Mammary microvascular endothelial cell (primary cell): ENCODE results near the gene OBSL1. TPM values are rescaled to one million over a fixed set of nuclear protein-coding genes. Genes with fewer than 3 reads are reported as not detected.

Experiments
- total RNA-seq: library from RNA; depleted of rRNA; stranded (reverse); fragments of >200 nt; gene quantifications from 2 replicates; pipeline ENCODE4 v1.2.3, GENCODE V29; 2015

OBSL1 gene
- 2.2 and 2.8 TPM in 2 replicates for total RNA-seq

GRCh38 chr2:219571311-219572236, at the start of gene OBSL1:
TSS of gene OBSL1 (minus strand) at chr2:219571539. CDS start at chr2:219571232, 307 bp downstream.

GRCh38 chr2:219597552-219598307, 26.4 kb upstream of the OBSL1 start, which contains the start of gene STK11IP:
TSS of gene STK11IP (plus strand) at chr2:219597857. CDS start at chr2:219598120, 263 bp downstream.

GRCh38 chr2:219572237-219573001, 1.1 kb upstream of the OBSL1 start, which contains the start of gene INHA:
TSS of gene INHA (plus strand) at chr2:219572310. CDS start at chr2:219572375, 65 bp downstream.

GRCh38 chr2:219543596-219544358, 27.6 kb downstream of the OBSL1 start, which contains the start of the genes CHPF and TMEM198:
TSS of gene CHPF (minus strand) at chr2:219543809. CDS start at chr2:219543538, 271 bp downstream.
TSS of gene TMEM198 (plus strand) at chr2:219544028. CDS start at chr2:219544728, 700 bp downstream.

GRCh38 chr2:219514196-219514761, 57.1 kb downstream of the OBSL1 start, which contains the start of gene ASIC4:
TSS of gene ASIC4 (plus strand) at chr2:219514482. CDS start at chr2:219514725, 243 bp downstream.

Other genes with a start within 250 kb of the OBSL1 start
- gene RESP18, start 238.8 kb downstream of the OBSL1 start, total RNA-seq: not detected in 2 replicates
- gene DNPEP, start 183.6 kb downstream of the OBSL1 start, total RNA-seq: 46.8 and 54.5 TPM in 2 replicates
- gene DES, start 153.2 kb downstream of the OBSL1 start, total RNA-seq: not detected in 2 replicates
- 0.05 TPM in 1 of 2 replicates, not detected in the other for gene SPEG, start 136.7 kb downstream of the OBSL1 start, total RNA-seq
- 35.7 and 45.9 TPM in 2 replicates for gene GMPPA, start 72.6 kb downstream of the OBSL1 start, total RNA-seq
- not detected in 2 replicates for gene ASIC4, start 57.1 kb downstream of the OBSL1 start, total RNA-seq
- 0.27 and 0.44 TPM in 2 replicates for gene CHPF, start 27.7 kb downstream of the OBSL1 start, total RNA-seq
- not detected in 2 replicates for gene TMEM198, start 27.5 kb downstream of the OBSL1 start, total RNA-seq
- gene INHA, start 771 bp upstream of the OBSL1 start, total RNA-seq: not detected in 2 replicates
- 11.6 and 16.8 TPM in 2 replicates for gene STK11IP, start 26.3 kb upstream of the OBSL1 start, total RNA-seq
- gene SLC4A3, start 56.1 kb upstream of the OBSL1 start, total RNA-seq: not detected in 2 replicates